K562 (cell line): ENCODE measurements around the gene MDN1. TPM values are rescaled to one million over a fixed set of nuclear protein-coding genes. Genes with fewer than 3 reads are reported as not detected.

ENCODE experiments used
- COPS2 ChIP-seq: fragments of 450-650 bp; conservative IDR thresholded peaks from 2 replicates; pipeline ENCODE4 v1.6.1; 2016; ENCODE audit warnings: mild to moderate bottlenecking, moderate library complexity
- CREB1 ChIP-seq, 2 experiments: sonication (generic) in 1 of 2; formaldehyde crosslinking in 1 of 2; IDR thresholded peaks; 2 replicates each; pipeline versions ENCODE4 v1.6.1 to v1.8.0; 2012 to 2022; ENCODE audit warnings: inconsistent platforms in 1 of 2, mild to moderate bottlenecking in 1 of 2, missing genetic modification reagents in 1 of 2, moderate library complexity in 1 of 2
- HMGN3 ChIP-seq: IDR thresholded peaks from 2 replicates; pipeline ENCODE4 v1.6.1; 2011; ENCODE audit warnings: borderline replicate concordance, low read depth, mild to moderate bottlenecking, mixed read lengths, low read length; ENCODE audit not compliant: insufficient read length; ENCODE audit errors: extremely low read depth
- NUFIP1 ChIP-seq: fragments of 450-650 bp; IDR thresholded peaks from 2 replicates; pipeline ENCODE4 v1.6.1; 2018; ENCODE audit not compliant: partially characterized antibody
- SRF ChIP-seq, 2 experiments: fragments of 250-450, 450-650 bp in 1 of 2; sonication (Bioruptor Pico) in 1 of 2; sonication (generic) in 1 of 2; formaldehyde crosslinking; IDR thresholded peaks; 2 replicates each; pipeline versions ENCODE4 v1.5.0 to v1.5.1; 2020 to 2022; ENCODE audit warnings: mild to moderate bottlenecking in 1 of 2, missing genetic modification reagents in 1 of 2
- TBL1XR1 ChIP-seq, 2 experiments: IDR thresholded peaks; 2 replicates each; pipeline ENCODE4 v1.6.1; 2012; ENCODE audit warnings: improper control_type of control experiment in 2 of 2, low read length in 2 of 2, mild to moderate bottlenecking in 1 of 2
- VEZF1 ChIP-seq: fragments of 200-800 bp; sonication (Bioruptor generic); IDR thresholded peaks from 2 replicates; pipeline ENCODE4 v1.6.1; 2017; ENCODE audit warnings: missing genetic modification characterization, missing compliant biosample characterization
- ZBTB40 ChIP-seq, 2 experiments: fragments of 450-650 bp in 1 of 2; sonication (generic) in 1 of 2; formaldehyde crosslinking in 1 of 2; IDR thresholded peaks; 2 replicates each; pipeline versions ENCODE4 v1.7.1 to v1.9.0; 2016 to 2022; ENCODE audit warnings: inconsistent platforms in 1 of 2, mild to moderate bottlenecking in 1 of 2, missing genetic modification reagents in 1 of 2
- ZNF354B ChIP-seq: fragments of 250-450 bp; sonication (Bioruptor Pico); IDR thresholded peaks from 2 replicates; pipeline ENCODE4 v1.4.0; 2020
- ZNF512 ChIP-seq: IDR thresholded peaks from 2 replicates; pipeline ENCODE4 v1.6.1; 2016; ENCODE audit warnings: missing genetic modification characterization, missing compliant biosample characterization
- polyA plus RNA-seq, 8 experiments: library from polyadenylated mRNA; depleted of rRNA in 4 of 8; stranded (reverse) in 5 of 8; unstranded in 3 of 8; fragments of >200 nt; fragmentation: Nextera tagmentation in 2 of 8; fragmentation: Illumina TruSeq in 1 of 8; extraction: Ambion mirVana in 2 of 8; extraction: Trizol in 1 of 8; gene quantifications; 2 replicates each; pipeline versions ENCODE4 v1.2.1 to v1.2.3, GENCODE V29; 2011 to 2014; ENCODE audit warnings: inconsistent platforms in 1 of 8, missing spikeins in 1 of 8
- total RNA-seq, 7 experiments: library from RNA; depleted of rRNA in 6 of 7; stranded (reverse); fragments of >200 nt in 6 of 7; fragmentation: Illumina TruSeq in 2 of 7; extraction: Trizol in 2 of 7; gene quantifications; 2 replicates each; pipeline versions ENCODE4 v1.2.1 to v1.2.3, GENCODE V29; 2011 to 2021; ENCODE audit warnings: low replicate concordance in 1 of 7
- TF ChIP-seq, protein P1 (sequence below): fragments of 450-650 bp; formaldehyde crosslinking; IDR thresholded peaks from 2 replicates; pipeline ENCODE4 v1.4.0; 2020; ENCODE audit warnings: mild to moderate bottlenecking, moderate library complexity

MDN1 gene
- total and polyA plus RNA-seq, 9 of the 15 experiments (the other 6 are each of a cell fraction or from before 2014, with no cell fraction given), result 25.6 to 93.6 (median 43.0) TPM

GRCh38 chr6:89638320-89639195, 181.0 kb downstream of the MDN1 start, which contains the start of gene LYRM2 (continued):
- TF ChIP-seq, protein P1, sequence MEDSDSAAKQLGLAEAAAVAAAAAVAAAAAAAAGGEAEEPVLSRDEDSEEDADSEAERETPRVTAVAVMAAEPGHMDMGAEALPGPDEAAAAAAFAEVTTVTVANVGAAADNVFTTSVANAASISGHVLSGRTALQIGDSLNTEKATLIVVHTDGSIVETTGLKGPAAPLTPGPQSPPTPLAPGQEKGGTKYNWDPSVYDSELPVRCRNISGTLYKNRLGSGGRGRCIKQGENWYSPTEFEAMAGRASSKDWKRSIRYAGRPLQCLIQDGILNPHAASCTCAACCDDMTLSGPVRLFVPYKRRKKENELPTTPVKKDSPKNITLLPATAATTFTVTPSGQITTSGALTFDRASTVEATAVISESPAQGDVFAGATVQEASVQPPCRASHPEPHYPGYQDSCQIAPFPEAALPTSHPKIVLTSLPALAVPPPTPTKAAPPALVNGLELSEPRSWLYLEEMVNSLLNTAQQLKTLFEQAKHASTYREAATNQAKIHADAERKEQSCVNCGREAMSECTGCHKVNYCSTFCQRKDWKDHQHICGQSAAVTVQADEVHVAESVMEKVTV, result no peak
- TF ChIP-seq NUFIP1, result no peak
- TF ChIP-seq HMGN3, result peak; percentile 79
- no peak for TF ChIP-seq TBL1XR1 (IDR thresholded peaks at IDR 0.05; ENCODE audit: low read length in 2 of 2)
- TF ChIP-seq ZNF512 (tag), result no peak
- TF ChIP-seq SRF (CRISPR knock-in tag; IDR thresholded peaks at IDR 0.05), result peak in 1 of 2 experiments; percentile 59; a peak in 1 of 4 replicates
- TF ChIP-seq ZBTB40 (IDR thresholded peaks at IDR 0.05), result peak; percentile 67
- no peak for TF ChIP-seq ZBTB40 (CRISPR knock-in tag; IDR thresholded peaks at IDR 0.05)
- TF ChIP-seq COPS2, result no peak
- TF ChIP-seq VEZF1 (CRISPR knock-in tag), result 0 out of 2 replicates have a peak, but pooled peaks have one; percentile 33
- no peak for TF ChIP-seq ZNF354B
- peak; percentile 40; the same call in 1 of the 2 replicates for TF ChIP-seq CREB1 (IDR thresholded peaks at IDR 0.05)
- no peak for TF ChIP-seq CREB1 (CRISPR knock-in tag; IDR thresholded peaks at IDR 0.05)
